GM19328 (cell line): ENCODE measurements around the gene GALNS.
A peak's percentile ranks its signal among the peaks of the same experiment; 100 is the strongest.

Source experiments
- ATAC-seq: cut with Tn5 transposase; IDR thresholded peaks from one replicate; pipeline ENCODE4 v1.9.1; 2021; ENCODE audit warnings: mild to moderate bottlenecking, moderate library complexity; ENCODE audit not compliant: unreplicated experiment

The GALNS gene

DNA sequence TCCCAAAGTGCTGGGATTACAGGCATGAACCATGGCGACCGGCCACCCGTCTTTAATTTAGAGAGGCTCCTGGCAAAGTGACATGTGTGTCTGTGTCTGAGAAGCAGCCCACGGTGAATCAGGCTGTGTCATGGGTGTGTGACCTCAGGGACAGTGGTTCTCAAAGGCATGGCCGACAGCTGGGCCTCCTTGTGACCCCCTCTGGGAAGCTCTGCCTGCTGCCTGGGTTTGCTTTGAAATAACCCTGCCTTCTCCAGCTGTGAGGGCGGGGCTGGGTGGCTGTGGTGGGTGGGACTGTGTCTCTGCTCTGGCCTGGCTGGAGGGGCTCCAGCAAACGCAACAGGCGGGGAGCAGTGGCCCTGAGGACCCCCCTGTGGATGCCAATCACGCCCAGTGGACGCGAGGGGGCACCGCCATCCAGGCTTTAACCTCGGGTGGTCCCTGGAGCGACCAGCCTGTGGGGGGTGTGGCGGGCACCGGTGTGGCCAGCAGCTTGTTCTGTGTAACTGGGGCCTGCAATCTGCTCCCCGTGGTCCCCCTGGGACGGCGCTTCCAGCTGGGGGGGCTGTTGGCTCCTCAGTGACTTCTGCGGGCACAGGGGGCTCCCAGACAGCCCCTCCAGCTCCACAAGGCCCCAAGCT is 36.2 kb downstream of the GALNS start:
- ATAC-seq, result no peak

DNA sequence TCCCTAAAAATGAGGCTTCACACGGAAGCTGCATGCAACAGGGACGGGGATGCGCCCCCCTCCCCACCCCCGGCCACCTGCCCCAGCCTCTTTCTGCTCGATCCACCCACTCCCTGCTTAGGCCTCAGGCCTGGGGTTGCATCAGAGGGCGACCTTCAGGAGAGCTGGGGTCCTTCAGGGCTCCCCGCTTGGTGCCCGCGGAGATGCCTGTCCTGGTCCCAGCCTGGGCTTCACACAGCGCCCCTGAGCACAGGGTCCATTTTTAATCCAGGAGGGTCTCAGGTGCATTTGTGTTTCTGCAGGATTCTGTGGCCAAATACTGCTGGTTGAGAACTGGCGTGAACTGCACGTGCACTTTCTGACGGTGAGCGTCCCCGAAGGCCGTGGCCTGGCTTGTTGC is 37.6 kb downstream of the GALNS start:
- ATAC-seq, result no peak

DNA sequence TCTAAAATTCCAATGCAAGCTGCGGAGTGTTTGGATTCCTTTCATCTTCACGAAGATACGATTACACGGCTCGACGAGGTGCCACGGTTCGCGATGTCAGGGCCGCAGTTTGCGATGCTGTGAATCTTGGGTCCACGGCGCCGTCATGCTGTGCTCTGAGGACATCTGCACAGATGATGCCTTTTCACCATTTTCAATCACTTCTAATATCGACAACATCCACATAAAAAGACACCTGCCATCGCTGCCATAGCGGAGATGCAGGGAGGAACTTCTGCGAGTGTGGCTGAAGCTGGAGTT is 38.2 kb downstream of the GALNS start:
- no peak for ATAC-seq

DNA sequence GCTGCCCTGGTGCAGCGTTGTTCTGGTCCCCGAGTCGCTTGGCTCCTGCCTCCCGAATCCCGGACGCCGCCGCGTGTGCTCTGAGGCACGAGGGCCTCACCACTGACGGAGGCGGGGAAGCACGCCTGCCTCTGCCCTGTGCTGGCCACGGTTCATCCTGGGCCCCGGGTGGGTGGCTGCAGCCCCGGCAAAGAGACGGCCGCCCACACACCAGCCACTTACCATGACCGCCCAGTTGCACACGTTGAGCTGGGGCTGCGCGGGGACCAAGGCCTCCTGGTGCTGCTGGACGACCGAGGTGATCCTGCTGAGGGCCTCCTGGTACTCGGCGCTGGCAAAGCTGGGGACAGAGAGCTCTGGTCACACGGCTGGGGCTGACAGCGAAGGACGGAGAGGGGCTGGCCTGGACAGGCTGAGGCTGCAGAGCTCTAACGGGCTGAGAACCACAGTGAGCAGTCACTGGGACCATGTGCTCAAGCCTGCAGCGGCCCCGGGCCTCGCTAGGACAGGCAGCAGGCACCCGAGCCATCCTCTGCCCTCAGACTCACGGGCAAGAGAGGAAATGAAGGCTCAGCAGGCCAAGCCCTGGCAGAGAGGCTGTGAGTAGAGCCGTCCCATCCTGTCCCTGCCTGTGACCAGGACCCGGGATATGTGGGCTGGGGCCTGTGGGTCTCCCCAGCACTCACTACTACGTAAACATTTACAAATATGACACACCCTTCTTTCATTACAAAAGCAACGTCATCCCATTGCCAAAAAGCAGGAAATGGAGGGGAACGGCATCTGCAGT is 38.8 kb downstream of the GALNS start:
- ATAC-seq, result no peak

DNA sequence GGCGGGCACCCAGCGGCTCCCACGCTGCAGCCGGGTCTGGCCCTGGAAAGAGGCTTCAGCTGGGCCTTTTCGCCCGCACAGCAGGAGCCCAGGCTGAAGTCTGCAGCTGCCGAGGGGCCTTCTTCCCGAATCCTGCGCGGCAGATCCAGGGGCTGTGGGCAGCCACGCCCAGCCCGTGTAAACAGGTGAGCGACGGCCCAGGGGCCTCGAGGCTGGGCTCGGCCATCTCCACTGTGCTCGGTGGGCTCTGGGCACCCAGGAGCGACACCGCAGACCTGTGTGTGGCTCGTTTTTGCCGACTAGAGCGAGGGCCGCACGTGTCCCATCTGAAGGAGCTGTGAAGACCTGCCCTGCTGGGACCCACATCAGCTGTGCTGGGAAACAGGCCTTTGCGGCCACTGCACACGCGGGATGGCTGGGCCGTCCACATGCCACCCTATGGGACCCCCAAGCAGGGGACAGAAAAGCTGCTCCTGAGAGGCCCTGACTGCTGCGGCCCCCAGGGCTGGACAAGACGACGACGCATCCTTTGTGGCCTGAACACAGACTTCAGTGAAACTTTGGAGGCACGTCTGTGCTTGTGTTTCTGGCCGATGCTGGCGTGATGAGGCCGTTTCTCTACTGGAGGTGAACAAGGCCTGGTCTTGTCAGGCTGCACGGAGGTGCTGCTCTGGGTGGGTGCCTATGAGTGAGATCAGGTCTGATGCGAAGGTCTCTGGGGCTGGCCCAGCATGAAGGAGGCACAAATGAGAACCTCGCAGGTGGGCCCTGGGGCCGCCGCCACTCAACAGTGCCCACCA is 39.8 kb downstream of the GALNS start:
- no peak for ATAC-seq

DNA sequence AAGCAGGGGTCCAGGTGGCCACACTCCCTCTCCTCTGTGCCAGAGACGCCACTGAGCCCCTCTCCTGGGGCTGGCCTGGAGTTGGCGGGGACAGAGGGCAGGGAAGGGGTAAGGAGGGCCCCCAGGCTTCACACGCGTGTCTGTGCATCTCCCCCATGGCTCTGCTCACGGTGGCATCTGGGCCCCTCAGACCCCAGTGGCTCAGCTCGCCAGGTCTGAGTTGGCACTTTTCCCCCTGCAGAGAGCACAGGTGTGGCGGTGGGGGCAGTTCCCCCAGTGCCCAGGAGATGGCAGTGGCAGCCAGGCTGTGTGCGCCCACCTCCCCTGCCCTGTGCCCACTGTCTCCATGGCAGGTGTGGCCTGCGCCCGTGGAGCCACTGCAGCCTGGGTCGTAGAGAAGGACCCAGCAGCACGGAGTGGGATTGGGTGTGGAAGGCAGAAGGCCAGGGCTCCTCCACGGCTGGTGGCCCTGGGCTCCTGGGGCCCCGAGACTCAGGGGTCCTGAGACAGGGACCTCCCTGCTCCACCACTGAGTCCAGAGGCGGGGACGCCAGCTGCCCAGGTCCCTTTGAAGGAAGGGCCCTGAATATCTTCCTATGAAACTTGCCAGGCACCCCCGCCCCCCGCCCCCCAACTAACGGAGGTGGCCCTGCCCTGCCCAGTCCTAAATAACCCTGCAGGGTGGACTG is 40.7 kb downstream of the GALNS start:
- no peak for ATAC-seq

DNA sequence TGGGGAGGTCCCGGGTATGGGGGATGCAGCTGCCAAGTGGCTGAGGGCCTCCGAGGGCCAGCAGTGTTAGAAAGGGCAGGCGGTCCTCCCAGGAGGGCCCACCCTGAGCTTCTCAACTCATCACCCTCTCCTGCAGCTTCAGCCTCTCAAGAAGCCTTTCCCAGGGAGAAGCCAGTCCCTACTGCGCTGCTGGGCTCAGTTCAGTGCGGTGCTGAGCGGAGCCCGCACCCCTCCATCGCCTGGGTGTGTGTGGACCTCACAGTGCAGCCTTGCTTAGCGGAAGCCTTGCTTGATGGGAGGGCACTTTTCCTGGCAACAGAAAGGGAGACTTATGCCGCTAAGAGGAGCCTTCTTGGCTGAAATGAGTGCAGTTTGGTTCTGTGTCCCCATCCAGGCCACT is 41.5 kb downstream of the GALNS start:
- ATAC-seq, result no peak

DNA sequence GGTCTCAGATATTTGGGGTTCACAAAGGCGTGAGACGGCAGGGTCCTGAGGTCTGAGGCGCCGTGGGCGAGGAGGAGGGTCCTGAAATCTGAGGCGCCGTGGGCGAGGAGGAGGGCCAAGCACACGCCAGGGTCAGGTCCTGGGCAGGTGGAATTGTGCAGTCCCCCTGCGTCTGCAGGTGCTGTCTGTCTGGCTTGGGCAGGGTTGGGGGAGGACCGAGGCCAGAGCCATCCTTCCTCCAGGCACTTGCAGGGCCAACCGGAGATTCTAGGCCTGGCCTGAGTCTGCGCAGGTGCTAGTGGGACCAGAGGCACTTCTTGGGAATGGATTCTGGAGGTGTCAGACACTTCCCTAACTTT is 42.6 kb downstream of the GALNS start:
- no peak for ATAC-seq

DNA sequence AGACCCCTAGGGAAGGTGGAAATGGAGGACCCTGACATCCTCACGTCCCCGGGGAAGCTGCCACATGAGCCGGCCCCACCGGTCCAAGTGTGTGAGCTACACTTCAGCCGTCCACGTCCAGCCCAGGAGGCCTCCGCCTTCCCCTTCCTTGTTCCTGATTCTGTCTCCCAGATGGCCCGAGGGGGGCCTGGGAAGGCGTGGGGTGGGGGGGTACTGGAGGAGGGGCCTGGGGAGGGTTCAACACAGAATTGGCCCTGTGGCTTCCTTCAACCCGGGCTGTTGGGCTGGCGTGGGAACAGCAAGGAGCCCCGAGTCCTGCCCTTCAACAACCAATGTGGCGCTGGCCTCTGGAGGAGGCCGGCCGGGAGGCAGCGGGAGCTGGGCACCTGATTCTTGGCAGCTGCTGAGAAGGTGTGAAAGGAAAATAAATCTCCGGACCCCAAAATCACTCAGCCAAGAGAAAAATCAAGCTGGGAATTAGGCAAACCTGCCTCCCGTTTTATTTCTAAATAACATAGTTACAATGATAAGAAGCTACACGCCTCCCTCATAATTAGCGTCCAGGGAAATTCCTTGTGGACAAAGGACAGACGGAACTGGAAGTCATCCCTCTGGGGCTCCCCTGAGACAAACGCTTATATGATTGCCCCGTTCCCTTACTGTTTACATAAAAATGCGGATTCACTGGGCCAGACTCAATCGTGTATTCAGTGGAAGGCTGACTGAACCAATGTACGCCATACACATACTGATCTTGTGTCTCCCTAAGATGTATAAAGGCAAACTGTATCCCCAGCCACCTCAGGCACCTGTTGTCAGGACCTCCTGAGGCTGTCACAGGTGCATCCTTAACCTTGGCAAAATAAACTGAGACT is 43.2 kb downstream of the GALNS start:
- no peak for ATAC-seq

DNA sequence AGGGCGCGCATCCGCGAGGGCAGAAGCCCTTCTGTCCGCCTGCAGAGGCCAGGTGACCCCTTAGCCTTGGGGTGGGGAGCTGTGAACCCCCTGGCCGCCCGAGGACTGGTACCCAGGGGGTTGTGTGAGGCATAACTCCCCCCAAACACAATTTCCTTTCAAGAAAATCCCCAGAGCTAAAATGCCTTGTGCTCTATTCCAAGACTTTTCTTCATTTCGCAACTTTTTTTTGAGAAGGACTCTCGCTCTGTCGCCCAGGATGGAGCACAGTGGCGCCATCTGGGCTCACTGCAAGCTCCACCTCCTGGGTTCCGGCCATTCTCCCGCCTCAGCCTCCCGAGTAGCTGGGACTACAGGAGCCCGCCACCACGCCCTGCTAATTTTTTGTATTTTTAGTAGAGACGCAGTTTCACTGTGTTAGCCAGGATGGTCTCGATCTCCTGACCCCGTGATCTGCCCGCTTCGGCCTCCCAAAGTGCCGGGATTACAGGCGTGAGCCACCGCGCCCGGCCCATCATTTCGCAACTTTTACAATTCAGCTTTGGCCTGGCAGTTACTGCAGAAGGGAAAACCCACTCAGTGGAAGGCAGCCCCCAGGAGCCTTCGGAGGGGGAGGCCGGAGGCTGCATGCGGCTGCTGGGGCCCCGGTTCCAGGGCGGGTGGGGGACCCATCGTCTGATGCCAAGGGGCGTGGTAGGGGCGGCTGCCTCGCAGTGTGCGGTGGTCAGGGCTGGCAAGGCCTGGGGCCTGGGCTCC is 44.1 kb downstream of the GALNS start:
- no peak for ATAC-seq

DNA sequence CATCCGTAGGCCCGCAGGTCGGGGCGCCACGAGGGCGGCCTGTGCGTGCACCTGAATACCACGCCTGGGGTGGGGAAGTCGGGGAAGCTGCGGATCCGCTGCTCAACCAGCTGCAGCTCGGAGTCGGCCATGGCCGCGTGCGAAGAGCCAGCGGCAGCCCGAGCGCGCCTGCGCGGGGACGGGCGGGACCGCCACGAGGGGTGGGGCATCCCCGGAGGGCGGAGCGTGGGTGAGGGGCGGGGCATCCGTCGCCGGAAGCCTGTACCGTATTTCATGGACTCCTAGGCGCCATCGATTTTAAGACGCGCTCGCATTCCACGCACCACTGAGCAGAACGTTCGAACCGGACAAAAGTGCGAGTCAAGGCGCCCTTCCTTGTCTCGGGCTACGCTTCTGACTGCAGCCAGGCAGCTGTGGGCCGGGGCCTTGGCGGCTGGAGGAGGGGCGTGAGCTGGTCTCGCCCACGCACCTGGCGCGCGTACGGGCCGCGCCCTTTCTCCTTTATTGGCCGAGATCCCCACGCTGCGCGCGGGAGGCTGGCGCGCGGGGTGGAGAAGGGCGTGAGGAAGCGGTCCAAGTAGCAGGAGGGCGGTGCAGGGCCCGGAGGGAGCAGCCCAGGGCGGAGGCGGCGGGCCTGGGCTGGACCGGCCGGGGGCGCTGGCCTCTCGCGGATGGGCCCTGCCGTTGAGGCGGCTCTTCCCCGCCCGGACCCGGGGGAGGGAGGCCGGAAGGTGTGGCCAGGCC is 44.8 kb downstream of the GALNS start, which contains the start of gene APRT:
Gene APRT, minus strand, starts transcription at position 160 of the 744 bp plus-strand sequence. Its CDS starts 29 bp downstream, at position 131.
- peak; percentile 69 for ATAC-seq

DNA sequence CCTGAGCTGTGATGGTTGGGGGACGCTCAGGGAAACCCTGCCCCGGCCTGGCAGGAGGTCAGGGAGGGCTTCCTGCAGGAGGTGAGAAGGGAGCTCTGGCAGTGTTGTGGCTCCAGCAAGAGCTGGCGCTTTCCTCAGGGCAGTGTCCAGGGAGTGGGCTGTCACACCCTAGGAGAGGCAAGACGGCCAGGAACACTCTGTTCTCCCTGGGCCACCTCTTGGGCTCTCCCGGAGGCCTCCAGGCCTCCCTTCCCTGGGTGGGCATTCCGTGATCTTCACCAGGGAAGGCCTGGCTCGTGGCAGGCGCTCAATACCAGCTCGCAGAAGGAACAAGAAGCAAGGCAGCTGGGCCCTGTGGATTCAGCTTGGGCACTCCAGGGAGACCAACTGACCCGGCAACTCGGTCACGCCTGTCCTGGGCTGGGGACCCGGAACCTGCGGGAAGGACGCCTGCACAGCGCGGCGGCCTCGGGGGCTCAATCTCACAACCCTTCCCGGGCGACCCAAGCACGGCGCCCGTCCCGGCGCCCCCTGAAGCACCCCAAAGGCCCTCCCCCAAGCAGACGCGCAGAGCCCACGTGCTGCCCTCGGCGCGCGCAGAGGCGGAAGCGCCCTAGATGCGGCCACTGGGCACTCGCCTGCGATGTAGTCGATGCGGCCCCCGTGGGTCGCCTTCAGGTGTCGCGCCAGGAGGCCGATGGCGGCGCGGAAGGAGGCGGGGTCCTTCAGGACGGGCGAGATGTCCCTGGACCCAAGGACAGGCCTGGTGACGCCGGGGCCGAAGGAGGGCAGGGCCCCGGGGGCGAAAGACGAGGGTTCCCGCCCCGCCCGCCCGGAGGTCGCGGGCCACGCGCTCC is 45.6 kb downstream of the GALNS start:
- ATAC-seq, result peak; percentile 44

DNA sequence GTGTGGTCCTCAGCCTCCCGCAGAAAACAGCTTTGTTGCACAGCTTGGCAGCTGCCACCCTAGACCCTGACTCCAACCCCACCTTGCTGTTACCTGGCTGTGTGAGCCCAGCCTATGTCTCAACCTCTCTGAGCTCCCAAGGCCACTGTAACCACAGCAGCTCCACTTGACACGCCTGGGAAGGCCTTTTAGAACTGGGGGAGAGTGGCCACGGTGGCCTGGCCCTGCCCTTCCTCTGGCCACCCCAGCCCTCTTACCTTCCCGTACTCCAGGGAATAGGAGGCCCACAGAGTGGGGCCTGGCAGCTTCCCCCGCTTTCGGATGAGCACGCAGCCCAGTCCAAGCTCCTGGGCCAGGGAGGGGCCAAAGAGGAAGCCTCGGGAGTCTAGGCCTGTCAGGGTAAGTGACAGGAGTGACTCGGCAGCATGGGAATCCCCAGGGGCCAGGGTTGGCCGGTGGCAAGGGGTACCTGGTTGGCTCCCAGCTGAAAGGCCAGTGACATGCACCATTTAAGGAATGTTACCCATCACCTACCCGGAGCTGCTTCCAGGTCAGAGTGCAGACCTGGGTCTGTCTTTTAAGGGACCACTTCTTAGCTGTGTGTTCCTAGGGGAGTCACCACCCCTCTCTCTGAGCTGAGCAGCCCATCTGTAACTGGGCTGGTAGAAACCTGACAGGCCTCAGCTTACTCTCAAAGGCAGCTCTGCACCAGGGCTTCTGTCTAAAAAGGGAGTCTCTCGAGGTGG is 46.4 kb downstream of the GALNS start:
- no peak for ATAC-seq

DNA sequence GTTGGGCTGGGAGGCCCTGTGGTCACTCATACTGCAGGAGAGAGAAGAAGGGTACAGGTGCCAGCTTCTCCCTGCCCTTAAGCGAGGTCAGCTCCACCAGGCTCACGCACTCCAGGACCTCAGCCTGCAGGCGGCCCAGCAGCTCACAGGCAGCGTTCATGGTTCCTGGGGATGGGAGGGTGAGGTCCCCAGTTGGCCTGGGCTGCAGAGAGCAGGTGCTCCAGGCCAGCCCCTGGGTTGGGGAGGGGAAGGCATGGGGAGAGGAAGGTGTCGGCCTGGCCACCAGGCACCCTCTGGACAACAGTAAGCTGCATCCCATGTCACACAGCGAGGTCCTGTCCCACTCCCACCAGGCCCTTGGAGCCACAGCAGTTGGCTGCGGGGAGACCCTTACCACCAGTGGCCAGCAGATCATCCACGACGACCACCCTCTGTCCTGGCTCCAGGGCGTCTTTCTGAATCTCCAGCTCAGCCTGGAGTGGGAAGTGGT is 47.0 kb downstream of the GALNS start:
- ATAC-seq, result no peak

DNA sequence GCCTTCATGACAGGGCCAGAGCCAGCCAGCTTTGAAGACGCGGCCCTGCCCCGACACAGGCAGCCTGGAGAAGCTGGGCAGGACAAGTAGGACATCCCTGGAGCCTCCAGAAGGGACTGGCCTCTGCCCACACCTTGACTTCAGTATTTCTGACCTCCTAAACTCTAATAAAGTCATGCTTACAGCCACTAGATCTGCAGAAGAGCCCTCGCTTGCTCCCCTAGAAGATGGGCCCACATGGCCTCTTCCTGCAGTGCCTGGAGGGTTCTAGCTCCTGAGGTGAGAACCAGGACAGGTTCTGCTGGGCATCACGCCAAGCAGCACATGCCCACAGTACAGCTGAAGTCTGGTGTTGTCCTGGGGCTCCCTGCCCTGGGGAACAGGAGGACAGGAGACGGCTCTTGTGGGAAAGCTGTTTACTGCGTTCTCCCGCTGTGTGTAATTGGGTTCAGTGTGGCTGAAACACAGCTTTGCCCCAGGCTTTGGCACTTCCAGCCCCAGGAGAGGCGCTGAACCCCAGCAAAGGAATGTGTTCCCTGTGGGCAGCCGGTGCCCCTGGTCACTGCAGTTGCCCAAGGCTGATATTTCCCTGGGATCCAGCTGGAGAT is 47.6 kb downstream of the GALNS start:
- no peak for ATAC-seq

DNA sequence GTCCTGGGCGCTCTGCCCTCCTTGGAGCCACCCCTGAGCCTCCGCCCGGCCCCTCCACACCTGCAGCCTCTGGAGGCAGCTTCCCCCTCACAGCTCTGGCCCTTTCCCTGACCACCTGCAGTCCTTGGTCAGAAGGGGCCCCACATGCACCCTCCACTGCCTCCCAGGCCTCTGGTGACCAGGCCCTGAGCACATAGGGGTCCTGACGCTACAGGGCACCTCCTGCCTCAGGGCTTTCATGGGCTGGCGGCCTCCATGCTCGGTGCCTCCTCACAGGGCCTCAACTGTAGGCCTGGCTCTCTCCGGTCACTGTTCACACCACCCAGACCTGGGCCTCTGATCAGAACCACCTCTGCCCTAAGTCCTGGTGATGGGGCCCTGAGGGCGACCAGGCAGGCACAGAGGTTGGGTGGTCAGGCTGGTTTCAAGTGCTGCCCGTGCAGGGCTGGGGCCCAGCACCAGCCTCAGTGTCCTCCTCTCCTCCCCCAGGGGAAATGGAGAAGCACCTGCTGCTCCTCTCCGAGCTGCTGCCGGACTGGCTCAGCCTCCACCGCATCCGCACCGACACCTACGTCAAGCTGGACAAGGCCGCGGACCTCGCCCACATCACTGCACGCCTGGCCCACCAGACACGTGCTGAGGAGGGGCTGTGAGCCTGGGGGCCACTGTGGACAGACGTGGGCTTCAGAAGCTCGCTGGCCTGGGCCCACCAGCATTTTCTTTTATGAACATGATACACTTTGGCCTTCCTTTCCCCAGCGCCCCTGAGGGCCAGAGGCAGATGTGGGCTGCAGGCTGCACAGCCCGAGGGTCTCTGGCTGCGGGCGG is 48.9 kb downstream of the GALNS start:
- ATAC-seq, result no peak
